GM12878 (cell line): ENCODE results near the gene DYNC1H1. TPM values are rescaled to one million over a fixed set of nuclear protein-coding genes. Genes with fewer than 3 reads are reported as not detected.
A peak's percentile ranks its signal among the peaks of the same experiment; 100 is the strongest.

ENCODE experiments used
- ATF7 ChIP-seq: fragments of 450-650 bp; IDR thresholded peaks from 2 replicates; pipeline ENCODE4 v1.6.1; 2016; ENCODE audit warnings: low read depth, mild to moderate bottlenecking
- CBFB ChIP-seq: IDR thresholded peaks from 2 replicates; pipeline ENCODE4 v1.6.1; 2016; ENCODE audit warnings: antibody characterized with exemption, low read depth
- CREB1 ChIP-seq: IDR thresholded peaks from 2 replicates; pipeline ENCODE4 v1.6.1; 2012; ENCODE audit warnings: low read depth, mild to moderate bottlenecking, inconsistent platforms
- EGR1 ChIP-seq, 2 experiments: IDR thresholded peaks; 1 replicate in 1 of 2; 2 replicates in 1 of 2; pipeline ENCODE4 v1.6.1; 2011 to 2012; ENCODE audit warnings: low read depth in 2 of 2, low read length in 2 of 2, borderline replicate concordance in 1 of 2, mild to moderate bottlenecking in 1 of 2, moderate library complexity in 1 of 2
- FOS ChIP-seq: IDR thresholded peaks from 3 replicates; pipeline ENCODE4 v1.6.1; 2011; ENCODE audit warnings: borderline replicate concordance; ENCODE audit not compliant: insufficient read length; ENCODE audit errors: extremely low read depth
- FOXK2 ChIP-seq: fragments of 450-650 bp; IDR thresholded peaks from 2 replicates; pipeline ENCODE4 v1.6.1; 2017; ENCODE audit warnings: mild to moderate bottlenecking, moderate library complexity
- GATAD2B ChIP-seq: fragments of 450-650 bp; conservative IDR thresholded peaks from 2 replicates; pipeline ENCODE4 v1.6.1; 2017; ENCODE audit warnings: low read depth, mild to moderate bottlenecking, moderate library complexity
- LARP7 ChIP-seq: fragments of 450-650 bp; IDR thresholded peaks from 2 replicates; pipeline ENCODE4 v1.6.1; 2017; ENCODE audit warnings: mild to moderate bottlenecking
- MTA2 ChIP-seq: fragments of 450-650 bp; IDR thresholded peaks from 2 replicates; pipeline ENCODE4 v1.6.1; 2016; ENCODE audit warnings: low read depth, mild to moderate bottlenecking, moderate library complexity
- NFYA ChIP-seq: IDR thresholded peaks from 2 replicates; pipeline ENCODE4 v1.6.1; 2011; ENCODE audit warnings: low read depth, mild to moderate bottlenecking, low read length, improper control_type of control experiment, borderline replicate concordance
- POLR2AphosphoS2 ChIP-seq: IDR thresholded peaks from 2 replicates; pipeline ENCODE4 v1.6.1; 2011; ENCODE audit warnings: low read depth, mild to moderate bottlenecking, low read length, improper control_type of control experiment, moderate library complexity
- POLR2AphosphoS5 ChIP-seq: IDR thresholded peaks from 2 replicates; pipeline ENCODE4 v1.6.1; 2011; ENCODE audit warnings: mild to moderate bottlenecking, low read length, inconsistent platforms
- SP1 ChIP-seq: IDR thresholded peaks from one replicate; pipeline ENCODE4 v1.6.1; 2011; ENCODE audit warnings: low read depth, low read length
- SPI1 ChIP-seq: IDR thresholded peaks from 2 replicates; pipeline ENCODE4 v1.6.1; 2011; ENCODE audit warnings: low read depth, mild to moderate bottlenecking, low read length, moderate library complexity, borderline replicate concordance; ENCODE audit not compliant: insufficient read depth
- SUPT20H ChIP-seq: IDR thresholded peaks from 2 replicates; pipeline ENCODE4 v1.6.1; 2011; ENCODE audit warnings: low read depth, mild to moderate bottlenecking, low read length, moderate library complexity, borderline replicate concordance; ENCODE audit not compliant: control insufficient read depth
- ZNF384 ChIP-seq: IDR thresholded peaks from 2 replicates; pipeline ENCODE4 v1.6.1; 2012; ENCODE audit warnings: low read depth, mild to moderate bottlenecking, low read length, improper control_type of control experiment, borderline replicate concordance
- polyA plus RNA-seq, 11 experiments: library from polyadenylated mRNA; depleted of rRNA in 4 of 11; unstranded in 6 of 11; stranded (reverse) in 5 of 11; fragments of >200 nt; fragmentation: Nextera tagmentation in 4 of 11; fragmentation: Illumina TruSeq in 1 of 11; extraction: Ambion mirVana in 4 of 11; extraction: Trizol in 1 of 11; gene quantifications; 1 replicate in 1 of 11; 2 replicates in 10 of 11; pipeline versions ENCODE4 v1.2.1 to v1.2.3, GENCODE V29; 2011 to 2016; ENCODE audit warnings: inconsistent platforms in 2 of 11, missing spikeins in 2 of 11, low read depth in 1 of 11
- total RNA-seq, 4 experiments: library from RNA; depleted of rRNA in 3 of 4; stranded (reverse); fragments of >200 nt in 3 of 4; fragmentation: Illumina TruSeq in 1 of 4; extraction: Trizol in 1 of 4; gene quantifications; 2 replicates each; pipeline versions ENCODE4 v1.2.1 to v1.2.3, GENCODE V29; 2013 to 2021
- TF ChIP-seq, protein P1 (sequence below): fragments of 450-650 bp; IDR thresholded peaks from 2 replicates; pipeline ENCODE4 v1.6.1; 2017; ENCODE audit warnings: mild to moderate bottlenecking
- TF ChIP-seq, protein P2 (sequence below): IDR thresholded peaks from 2 replicates; pipeline ENCODE4 v1.6.1; 2011; ENCODE audit warnings: mild to moderate bottlenecking, low read depth, low read length, moderate library complexity; ENCODE audit not compliant: insufficient replicate concordance
- TF ChIP-seq, protein P3 (sequence below): fragments of 450-650 bp; formaldehyde crosslinking; IDR thresholded peaks from 2 replicates; pipeline ENCODE4 v1.4.0; 2020; ENCODE audit warnings: mild to moderate bottlenecking, moderate library complexity
- TF ChIP-seq, protein P4 (sequence below): fragments of 450-650 bp; IDR thresholded peaks from 2 replicates; pipeline ENCODE4 v1.6.1; 2017; ENCODE audit warnings: low read depth, mild to moderate bottlenecking, moderate library complexity

DYNC1H1 gene
- total and polyA plus RNA-seq, 10 of the 15 experiments (the other 5 are each of a cell fraction or from before 2014, with no cell fraction given): 38.4 to 291 (median 111) TPM

DNA sequence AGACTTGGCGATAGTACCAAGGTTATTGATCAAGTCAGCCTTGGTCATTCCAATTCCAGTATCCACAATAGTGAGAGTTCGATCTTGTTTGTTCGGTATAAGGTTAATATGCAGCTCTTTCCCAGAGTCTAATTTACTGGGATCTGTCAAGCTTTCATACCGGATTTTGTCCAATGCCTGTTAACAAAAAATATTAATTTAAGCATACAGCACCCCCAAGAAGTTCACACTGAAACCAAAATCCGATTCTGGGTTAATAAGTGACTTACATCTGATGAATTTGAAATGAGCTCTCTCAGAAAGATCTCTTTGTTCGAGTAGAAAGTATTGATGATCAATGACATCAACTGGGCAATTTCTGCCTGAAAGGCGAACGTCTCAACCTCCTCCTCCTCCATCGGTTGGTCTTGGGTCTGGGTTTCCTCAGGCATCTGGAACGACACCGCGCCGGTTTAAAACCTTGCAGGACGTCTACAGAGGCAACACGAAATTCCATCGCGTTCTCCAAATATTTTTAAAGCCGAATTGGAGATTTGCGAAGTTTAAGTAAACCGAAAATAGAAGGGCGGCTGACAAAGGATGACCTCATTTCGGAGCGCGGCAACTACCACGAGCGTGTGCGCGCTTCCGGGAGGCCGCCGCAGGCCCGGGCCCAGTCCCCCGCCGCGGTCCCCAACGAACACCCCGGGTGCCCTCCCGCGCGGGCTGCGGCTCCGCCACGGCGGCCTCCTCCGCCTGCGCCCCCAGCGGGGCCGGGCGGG lies 121.8 kb downstream of the DYNC1H1 start (continued):
- TF ChIP-seq ZNF384 (no peak), CBFB (no peak), LARP7 (peak; percentile 84), ATF7 (peak; percentile 91), FOXK2 (no peak), CREB1 (peak; percentile 88), POLR2AphosphoS2 (0 out of 2 replicates have a peak, but pooled peaks have one; percentile 4), SP1 (no peak), GATAD2B (peak; percentile 78), POLR2AphosphoS5 (no peak), MTA2 (no peak), SUPT20H (no peak), FOS (no peak), SPI1 (no peak), NFYA (no peak), EGR1 (IDR thresholded peaks at IDR 0.05; ENCODE audit: borderline replicate concordance in 1 of 2, low read depth in 2 of 2, low read length in 2 of 2) (0 out of 3 replicates have a peak, but pooled peaks of 1 of the 2 experiments have one; percentile 18)
- TF ChIP-seq, protein P1, sequence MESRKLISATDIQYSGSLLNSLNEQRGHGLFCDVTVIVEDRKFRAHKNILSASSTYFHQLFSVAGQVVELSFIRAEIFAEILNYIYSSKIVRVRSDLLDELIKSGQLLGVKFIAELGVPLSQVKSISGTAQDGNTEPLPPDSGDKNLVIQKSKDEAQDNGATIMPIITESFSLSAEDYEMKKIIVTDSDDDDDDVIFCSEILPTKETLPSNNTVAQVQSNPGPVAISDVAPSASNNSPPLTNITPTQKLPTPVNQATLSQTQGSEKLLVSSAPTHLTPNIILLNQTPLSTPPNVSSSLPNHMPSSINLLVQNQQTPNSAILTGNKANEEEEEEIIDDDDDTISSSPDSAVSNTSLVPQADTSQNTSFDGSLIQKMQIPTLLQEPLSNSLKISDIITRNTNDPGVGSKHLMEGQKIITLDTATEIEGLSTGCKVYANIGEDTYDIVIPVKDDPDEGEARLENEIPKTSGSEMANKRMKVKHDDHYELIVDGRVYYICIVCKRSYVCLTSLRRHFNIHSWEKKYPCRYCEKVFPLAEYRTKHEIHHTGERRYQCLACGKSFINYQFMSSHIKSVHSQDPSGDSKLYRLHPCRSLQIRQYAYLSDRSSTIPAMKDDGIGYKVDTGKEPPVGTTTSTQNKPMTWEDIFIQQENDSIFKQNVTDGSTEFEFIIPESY: no peak
- TF ChIP-seq, protein P2, sequence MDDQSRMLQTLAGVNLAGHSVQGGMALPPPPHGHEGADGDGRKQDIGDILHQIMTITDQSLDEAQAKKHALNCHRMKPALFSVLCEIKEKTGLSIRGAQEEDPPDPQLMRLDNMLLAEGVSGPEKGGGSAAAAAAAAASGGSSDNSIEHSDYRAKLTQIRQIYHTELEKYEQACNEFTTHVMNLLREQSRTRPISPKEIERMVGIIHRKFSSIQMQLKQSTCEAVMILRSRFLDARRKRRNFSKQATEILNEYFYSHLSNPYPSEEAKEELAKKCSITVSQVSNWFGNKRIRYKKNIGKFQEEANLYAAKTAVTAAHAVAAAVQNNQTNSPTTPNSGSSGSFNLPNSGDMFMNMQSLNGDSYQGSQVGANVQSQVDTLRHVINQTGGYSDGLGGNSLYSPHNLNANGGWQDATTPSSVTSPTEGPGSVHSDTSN: no peak
- TF ChIP-seq, protein P3, sequence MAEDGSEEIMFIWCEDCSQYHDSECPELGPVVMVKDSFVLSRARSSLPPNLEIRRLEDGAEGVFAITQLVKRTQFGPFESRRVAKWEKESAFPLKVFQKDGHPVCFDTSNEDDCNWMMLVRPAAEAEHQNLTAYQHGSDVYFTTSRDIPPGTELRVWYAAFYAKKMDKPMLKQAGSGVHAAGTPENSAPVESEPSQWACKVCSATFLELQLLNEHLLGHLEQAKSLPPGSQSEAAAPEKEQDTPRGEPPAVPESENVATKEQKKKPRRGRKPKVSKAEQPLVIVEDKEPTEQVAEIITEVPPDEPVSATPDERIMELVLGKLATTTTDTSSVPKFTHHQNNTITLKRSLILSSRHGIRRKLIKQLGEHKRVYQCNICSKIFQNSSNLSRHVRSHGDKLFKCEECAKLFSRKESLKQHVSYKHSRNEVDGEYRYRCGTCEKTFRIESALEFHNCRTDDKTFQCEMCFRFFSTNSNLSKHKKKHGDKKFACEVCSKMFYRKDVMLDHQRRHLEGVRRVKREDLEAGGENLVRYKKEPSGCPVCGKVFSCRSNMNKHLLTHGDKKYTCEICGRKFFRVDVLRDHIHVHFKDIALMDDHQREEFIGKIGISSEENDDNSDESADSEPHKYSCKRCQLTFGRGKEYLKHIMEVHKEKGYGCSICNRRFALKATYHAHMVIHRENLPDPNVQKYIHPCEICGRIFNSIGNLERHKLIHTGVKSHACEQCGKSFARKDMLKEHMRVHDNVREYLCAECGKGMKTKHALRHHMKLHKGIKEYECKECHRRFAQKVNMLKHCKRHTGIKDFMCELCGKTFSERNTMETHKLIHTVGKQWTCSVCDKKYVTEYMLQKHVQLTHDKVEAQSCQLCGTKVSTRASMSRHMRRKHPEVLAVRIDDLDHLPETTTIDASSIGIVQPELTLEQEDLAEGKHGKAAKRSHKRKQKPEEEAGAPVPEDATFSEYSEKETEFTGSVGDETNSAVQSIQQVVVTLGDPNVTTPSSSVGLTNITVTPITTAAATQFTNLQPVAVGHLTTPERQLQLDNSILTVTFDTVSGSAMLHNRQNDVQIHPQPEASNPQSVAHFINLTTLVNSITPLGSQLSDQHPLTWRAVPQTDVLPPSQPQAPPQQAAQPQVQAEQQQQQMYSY (CRISPR knock-in tag): no peak
- TF ChIP-seq, protein P4, sequence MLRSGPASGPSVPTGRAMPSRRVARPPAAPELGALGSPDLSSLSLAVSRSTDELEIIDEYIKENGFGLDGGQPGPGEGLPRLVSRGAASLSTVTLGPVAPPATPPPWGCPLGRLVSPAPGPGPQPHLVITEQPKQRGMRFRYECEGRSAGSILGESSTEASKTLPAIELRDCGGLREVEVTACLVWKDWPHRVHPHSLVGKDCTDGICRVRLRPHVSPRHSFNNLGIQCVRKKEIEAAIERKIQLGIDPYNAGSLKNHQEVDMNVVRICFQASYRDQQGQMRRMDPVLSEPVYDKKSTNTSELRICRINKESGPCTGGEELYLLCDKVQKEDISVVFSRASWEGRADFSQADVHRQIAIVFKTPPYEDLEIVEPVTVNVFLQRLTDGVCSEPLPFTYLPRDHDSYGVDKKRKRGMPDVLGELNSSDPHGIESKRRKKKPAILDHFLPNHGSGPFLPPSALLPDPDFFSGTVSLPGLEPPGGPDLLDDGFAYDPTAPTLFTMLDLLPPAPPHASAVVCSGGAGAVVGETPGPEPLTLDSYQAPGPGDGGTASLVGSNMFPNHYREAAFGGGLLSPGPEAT: no peak
